Measurements from ENCODE around the gene OR1N1. TPM values are rescaled to one million over a fixed set of nuclear protein-coding genes. Genes with fewer than 3 reads are reported as not detected.

The OR1N1 gene, protein sequence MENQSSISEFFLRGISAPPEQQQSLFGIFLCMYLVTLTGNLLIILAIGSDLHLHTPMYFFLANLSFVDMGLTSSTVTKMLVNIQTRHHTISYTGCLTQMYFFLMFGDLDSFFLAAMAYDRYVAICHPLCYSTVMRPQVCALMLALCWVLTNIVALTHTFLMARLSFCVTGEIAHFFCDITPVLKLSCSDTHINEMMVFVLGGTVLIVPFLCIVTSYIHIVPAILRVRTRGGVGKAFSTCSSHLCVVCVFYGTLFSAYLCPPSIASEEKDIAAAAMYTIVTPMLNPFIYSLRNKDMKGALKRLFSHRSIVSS
- total RNA-seq, result not detected in 2 replicates

DNA sequence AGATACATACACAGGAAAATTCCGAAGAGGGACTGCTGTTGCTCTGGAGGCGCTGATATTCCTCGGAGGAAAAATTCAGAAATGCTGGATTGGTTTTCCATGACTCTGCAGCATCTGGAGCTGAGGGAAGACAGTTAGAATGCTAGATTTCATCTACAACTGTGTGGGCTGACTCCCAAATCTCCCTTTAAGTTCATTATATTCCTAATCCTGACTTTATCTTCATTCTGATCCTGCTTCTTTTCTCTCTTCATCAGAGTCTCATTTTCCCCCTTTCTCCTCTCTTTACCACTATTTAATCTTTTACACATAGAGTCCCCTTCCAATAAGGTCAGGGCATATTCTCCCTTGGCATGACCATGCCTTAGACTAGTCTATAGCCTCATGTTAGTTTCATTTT, at the start of gene OR1N1:
OR1N1 (minus strand) TSS at position 101 of the 400 bp plus-strand sequence; CDS start at position 101, 0 bp downstream.

GRCh38 chr9:122552812-122553211, 25.7 kb upstream of the OR1N1 start, which contains the start of gene OR1N2:
Gene OR1N2, plus strand, starts transcription at chr9:122553112. Its CDS starts 100 bp downstream, at chr9:122553212.

GRCh38 chr9:122518841-122519240, 8.3 kb downstream of the OR1N1 start, which contains the start of gene OR1J4:
Gene OR1J4, plus strand, starts transcription at chr9:122519141. Its CDS starts 0 bp downstream, at chr9:122519141.

DNA sequence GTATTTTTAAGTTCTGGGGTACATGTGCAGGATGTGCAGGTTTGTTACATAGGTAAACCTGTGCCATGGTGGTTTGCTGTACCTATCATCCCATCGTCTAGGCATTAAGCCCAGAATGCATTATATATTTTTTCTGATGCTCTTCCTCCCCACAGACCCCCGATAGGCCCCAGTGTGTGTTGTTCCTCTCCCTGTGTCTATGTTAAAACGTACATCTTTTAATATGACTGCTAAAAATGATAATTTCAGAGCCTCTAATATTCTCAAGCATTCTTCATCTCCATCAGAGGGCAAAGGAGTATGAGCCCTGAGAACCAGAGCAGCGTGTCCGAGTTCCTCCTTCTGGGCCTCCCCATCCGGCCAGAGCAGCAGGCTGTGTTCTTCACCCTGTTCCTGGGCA, 16.6 kb downstream of the OR1N1 start, which contains the start of gene OR1J2:
OR1J2 (plus strand) TSS at position 301 of the 400 bp plus-strand sequence; CDS start at position 301, 0 bp downstream.

DNA sequence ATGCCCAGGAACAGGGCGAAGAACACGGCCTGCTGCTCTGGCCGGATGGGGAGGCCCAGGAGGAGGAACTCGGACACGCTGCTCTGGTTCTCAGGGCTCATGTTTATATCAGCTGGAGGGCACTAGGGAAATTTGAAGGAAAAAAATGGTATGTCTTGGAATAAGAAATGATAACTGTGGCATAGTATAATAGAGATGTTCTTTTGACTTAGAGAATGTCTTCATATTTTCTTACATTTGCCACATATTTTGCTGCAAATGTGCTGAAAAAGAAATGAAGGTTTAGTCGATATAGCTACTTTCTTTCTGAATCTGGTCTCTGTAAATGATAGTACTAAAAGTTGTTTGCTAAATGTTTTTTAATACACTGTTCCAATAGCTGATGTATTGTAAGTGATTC, 49.3 kb downstream of the OR1N1 start, which contains the start of gene OR1J1:
OR1J1 (minus strand) TSS at position 101 of the 400 bp plus-strand sequence; CDS start at position 101, 0 bp downstream.

Other genes starting within 250 kb of the OR1N1 start
- 18.6 and 20.1 TPM in 2 replicates for gene PTGS1, start 156.3 kb downstream of the OR1N1 start, total RNA-seq
- gene OR1J1, start 49.4 kb downstream of the OR1N1 start, total RNA-seq, result not detected in 2 replicates
- not detected in 2 replicates for gene OR1J2, start 16.5 kb downstream of the OR1N1 start, total RNA-seq
- gene OR1J4, start 8.2 kb downstream of the OR1N1 start, total RNA-seq, result not detected in 2 replicates
- not detected in 2 replicates for gene OR1N2, start 25.8 kb upstream of the OR1N1 start, total RNA-seq
- gene OR1L8, start 56.1 kb upstream of the OR1N1 start, total RNA-seq, result not detected in 2 replicates
- gene OR1Q1, start 87.4 kb upstream of the OR1N1 start, total RNA-seq, result not detected in 2 replicates
- gene OR1B1, start 130.3 kb upstream of the OR1N1 start, total RNA-seq, result not detected in 2 replicates
- gene OR1L1, start 134.4 kb upstream of the OR1N1 start, total RNA-seq, result not detected in 2 replicates
- gene OR1L3, start 147.8 kb upstream of the OR1N1 start, total RNA-seq, result not detected in 2 replicates
- not detected in 2 replicates for gene OR1L4, start 196.7 kb upstream of the OR1N1 start, total RNA-seq
- gene OR1L6, start 215.0 kb upstream of the OR1N1 start, total RNA-seq, result not detected in 2 replicates

All from hair follicular keratinocyte (primary cell).